ENCODE data around the gene RASAL2. TPM values are rescaled to one million over a fixed set of nuclear protein-coding genes. Genes with fewer than 3 reads are reported as not detected.

Gene RASAL2
- total RNA-seq, 1 experiment from 2014 or later, result 22.2 TPM

- no peak overlapping the region for H2BK20ac ChIP-seq (ENCODE audit: low read depth, low read length, poor library complexity, severe bottlenecking)
- H3K56ac ChIP-seq (ENCODE audit: insufficient read length, low read depth, low read length), result no peak overlapping the region
- TF ChIP-seq, protein P1, sequence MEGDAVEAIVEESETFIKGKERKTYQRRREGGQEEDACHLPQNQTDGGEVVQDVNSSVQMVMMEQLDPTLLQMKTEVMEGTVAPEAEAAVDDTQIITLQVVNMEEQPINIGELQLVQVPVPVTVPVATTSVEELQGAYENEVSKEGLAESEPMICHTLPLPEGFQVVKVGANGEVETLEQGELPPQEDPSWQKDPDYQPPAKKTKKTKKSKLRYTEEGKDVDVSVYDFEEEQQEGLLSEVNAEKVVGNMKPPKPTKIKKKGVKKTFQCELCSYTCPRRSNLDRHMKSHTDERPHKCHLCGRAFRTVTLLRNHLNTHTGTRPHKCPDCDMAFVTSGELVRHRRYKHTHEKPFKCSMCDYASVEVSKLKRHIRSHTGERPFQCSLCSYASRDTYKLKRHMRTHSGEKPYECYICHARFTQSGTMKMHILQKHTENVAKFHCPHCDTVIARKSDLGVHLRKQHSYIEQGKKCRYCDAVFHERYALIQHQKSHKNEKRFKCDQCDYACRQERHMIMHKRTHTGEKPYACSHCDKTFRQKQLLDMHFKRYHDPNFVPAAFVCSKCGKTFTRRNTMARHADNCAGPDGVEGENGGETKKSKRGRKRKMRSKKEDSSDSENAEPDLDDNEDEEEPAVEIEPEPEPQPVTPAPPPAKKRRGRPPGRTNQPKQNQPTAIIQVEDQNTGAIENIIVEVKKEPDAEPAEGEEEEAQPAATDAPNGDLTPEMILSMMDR (conservative IDR thresholded peaks at IDR 0.05), result no peak
- no CpG with 5 or more reads among the region's 8 CpGs for WGBS (ENCODE audit: extremely low coverage, insufficient read length, low lambda C conversion rate)
- no peak overlapping the region for H2BK5ac ChIP-seq (ENCODE audit: insufficient read length, low read length)
- no peaks in the 10 kb centered on the region for H3K23me2 ChIP-seq (ENCODE audit: insufficient read length, low read depth, low read length, poor library complexity, severe bottlenecking)
- no peak overlapping the region for H3K4me2 ChIP-seq (ENCODE audit: insufficient read depth, insufficient read length, low read length)
- DNase-seq, result peak; percentile 14
- no peak overlapping the region for H3K18ac ChIP-seq (ENCODE audit: insufficient read length, low read depth, low read length)
- H3T11ph ChIP-seq (ENCODE audit: low read length), result no peak overlapping the region
- Mint-ChIP-seq H3K27ac (no peak overlapping the region; a peak in 1 of 7 replicates), H3K9me3 (no peaks in the 10 kb centered on the region), H3K4me1 (peaks cover 31 to 39% of the 10 kb centered on the region in 2 experiments), H3K4me3 (no peak overlapping the region), H3K27me3 (ENCODE audit: low read depth) (no peaks in the 10 kb centered on the region; the same call in 1 of the 2 replicates), H3K36me3 (ENCODE audit: insufficient read depth in 1 of 3, low read depth in 3 of 3) (no peaks in the 10 kb centered on the region)
- H2AK5ac ChIP-seq (ENCODE audit: insufficient read length, low read length), result no peak overlapping the region
- H3K79me1 ChIP-seq (ENCODE audit: insufficient read depth, low read depth, low read length, poor library complexity, severe bottlenecking), result no peaks in the 10 kb centered on the region
- no peak overlapping the region for H2AFZ ChIP-seq (ENCODE audit: low read length)
- no peak overlapping the region for H3K14ac ChIP-seq (ENCODE audit: insufficient read depth, low read length)
- H3K4ac ChIP-seq (ENCODE audit: low read depth, low read length), result no peak overlapping the region
- H3K4me1 ChIP-seq (ENCODE audit: insufficient read depth, low read length), result peaks cover 12% of the 10 kb centered on the region
- no peaks in the 10 kb centered on the region for H3K9me3 ChIP-seq (ENCODE audit: control insufficient read depth, low read depth, low read length)
- H4K20me1 ChIP-seq (ENCODE audit: control insufficient read depth, insufficient read depth, insufficient read length), result no peaks in the 10 kb centered on the region
- no peak overlapping the region for H2BK12ac ChIP-seq (ENCODE audit: insufficient read length, low read depth, low read length)
- no peak overlapping the region for H4K8ac ChIP-seq (replicated peaks; ENCODE audit: insufficient read length, low read depth, low read length)
- H4K91ac ChIP-seq (ENCODE audit: insufficient read length, low read depth, low read length), result no peak overlapping the region
- H3K9ac ChIP-seq (ENCODE audit: extremely low read depth, insufficient read length, low read length), result no peak overlapping the region
- H2BK120ac ChIP-seq (ENCODE audit: low read depth, low read length, poor library complexity, severe bottlenecking), result no peak overlapping the region
- H2BK15ac ChIP-seq (ENCODE audit: low read depth, low read length), result no peak overlapping the region
- H4K5ac ChIP-seq (ENCODE audit: insufficient read length, low read depth, low read length), result no peak overlapping the region
- H3K23ac ChIP-seq (ENCODE audit: insufficient read length, low read depth, low read length), result no peak overlapping the region
- H3K27me3 ChIP-seq (ENCODE audit: insufficient read depth, low read length), result 0 out of 2 replicates have a peak, but pooled peaks cover under 1% of the 10 kb centered on the region
- H3K27ac ChIP-seq (ENCODE audit: insufficient read length, low read depth, low read length), result no peak overlapping the region
- H3K79me2 ChIP-seq (ENCODE audit: insufficient read depth, low read length), result no peaks in the 10 kb centered on the region
Measured at GRCh38 chr1:178064191-178064821, 29.6 kb upstream of the RASAL2 start.
